ENCODE measurements around the gene SLC2A11.

SLC2A11 gene

DNA sequence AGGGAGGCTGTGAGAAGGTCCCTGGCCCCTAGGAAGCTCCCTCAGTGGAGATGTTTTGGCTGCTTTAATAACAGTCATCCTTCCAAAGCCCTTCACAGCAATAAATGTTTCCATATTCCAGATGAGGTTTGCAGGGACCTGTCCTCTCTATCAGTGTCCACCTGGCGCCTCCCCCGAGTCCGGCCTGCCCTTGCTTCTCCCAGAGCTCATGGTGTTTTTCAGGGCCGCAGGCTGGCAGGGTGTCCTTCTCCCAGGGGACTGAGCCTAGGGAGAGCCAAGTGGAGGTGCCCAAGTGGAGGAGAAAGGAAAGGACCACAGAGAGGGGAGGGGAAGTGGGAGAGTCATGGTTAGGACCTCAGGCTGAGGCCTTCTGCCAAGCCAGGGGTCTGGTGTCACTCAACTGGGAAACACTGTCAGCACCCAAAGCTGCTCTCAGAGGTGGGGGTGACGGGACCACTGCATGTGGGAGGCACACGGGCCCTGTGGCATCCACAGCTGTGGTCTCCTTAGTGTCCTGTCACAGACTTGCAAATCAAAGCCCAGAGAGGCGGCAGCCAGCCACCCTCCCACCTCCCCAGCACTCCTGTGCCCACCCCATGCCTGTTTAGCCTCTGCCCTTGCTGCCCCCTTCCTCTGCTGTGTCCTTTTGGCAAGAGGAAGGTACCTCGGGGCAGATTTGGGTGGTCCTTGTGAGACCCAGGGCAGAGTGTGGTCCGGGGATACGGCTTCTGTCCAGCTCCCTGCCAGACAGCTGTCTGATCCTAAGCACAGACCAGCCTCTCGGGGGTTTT, 25.3 kb upstream of the SLC2A11 start:
- DNase-seq: no peak

DNA sequence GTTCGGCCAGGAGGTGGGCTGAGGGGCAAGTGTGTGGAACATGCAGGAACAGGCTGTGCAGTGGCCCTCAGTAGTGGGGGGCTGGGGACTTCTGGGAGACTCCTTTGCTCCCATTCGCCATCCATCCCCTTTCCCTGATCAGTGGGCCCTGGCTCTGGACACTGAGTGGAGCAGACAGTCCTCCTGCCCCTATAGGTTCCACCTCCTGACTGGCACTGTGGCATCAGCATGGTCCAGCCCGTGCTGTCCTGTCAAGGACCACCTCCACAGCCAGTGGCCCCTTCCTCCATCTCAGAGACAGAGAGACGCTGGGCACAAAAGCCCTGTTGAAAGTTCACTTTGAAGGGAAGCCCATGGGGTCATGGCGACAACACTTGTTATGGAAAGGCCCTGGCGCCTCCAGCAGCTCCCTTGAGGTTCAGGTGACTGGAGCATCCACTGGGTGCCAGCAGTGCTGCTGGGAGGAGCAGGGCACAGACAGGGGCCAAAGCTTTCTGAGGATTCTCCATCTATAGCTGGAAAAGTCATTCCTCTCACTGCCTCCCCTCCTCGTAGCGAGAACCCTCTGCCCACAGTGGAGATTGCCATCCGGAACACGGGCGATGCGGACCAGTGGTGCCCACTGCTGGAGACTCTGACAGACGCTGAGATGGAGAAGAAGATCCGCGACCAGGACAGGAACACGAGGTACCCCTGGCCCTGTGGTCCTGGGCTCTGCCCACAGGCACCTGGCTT, 24.5 kb upstream of the SLC2A11 start:
- no peak for DNase-seq

DNA sequence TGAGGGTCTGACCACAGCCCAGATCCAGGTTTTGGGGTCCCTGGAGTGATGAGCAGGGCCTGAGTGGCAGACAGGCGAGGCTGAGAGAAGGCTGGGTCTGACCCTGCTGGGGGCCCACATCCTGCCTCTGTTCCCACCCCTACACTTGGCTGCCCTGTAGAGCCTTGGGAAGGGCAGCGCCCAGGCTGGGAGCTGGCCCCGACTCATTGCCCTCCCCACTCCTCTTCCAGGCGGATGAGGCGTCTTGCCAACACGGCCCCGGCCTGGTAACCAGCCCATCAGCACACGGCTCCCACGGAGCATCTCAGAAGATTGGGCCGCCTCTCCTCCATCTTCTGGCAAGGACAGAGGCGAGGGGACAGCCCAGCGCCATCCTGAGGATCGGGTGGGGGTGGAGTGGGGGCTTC, 23.8 kb upstream of the SLC2A11 start:
- no peak for DNase-seq

DNA sequence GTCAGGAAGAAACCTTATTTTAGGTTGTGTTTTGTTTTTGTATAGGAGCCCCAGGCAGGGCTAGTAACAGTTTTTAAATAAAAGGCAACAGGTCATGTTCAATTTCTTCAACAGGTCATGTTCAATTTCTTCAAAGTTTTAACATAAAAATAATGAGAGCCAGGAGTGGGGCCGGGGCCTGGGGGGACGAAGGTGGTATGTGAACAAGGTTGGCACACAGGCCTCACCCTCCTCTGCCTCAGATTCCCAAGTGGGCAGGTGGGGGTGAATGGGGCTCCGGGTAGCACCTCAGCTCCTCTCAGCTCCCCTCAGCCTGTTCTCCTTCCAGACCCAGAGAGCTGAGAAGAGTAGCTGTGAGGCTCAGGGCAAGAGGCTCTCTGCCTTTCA, 23.3 kb upstream of the SLC2A11 start:
- no peak for DNase-seq

DNA sequence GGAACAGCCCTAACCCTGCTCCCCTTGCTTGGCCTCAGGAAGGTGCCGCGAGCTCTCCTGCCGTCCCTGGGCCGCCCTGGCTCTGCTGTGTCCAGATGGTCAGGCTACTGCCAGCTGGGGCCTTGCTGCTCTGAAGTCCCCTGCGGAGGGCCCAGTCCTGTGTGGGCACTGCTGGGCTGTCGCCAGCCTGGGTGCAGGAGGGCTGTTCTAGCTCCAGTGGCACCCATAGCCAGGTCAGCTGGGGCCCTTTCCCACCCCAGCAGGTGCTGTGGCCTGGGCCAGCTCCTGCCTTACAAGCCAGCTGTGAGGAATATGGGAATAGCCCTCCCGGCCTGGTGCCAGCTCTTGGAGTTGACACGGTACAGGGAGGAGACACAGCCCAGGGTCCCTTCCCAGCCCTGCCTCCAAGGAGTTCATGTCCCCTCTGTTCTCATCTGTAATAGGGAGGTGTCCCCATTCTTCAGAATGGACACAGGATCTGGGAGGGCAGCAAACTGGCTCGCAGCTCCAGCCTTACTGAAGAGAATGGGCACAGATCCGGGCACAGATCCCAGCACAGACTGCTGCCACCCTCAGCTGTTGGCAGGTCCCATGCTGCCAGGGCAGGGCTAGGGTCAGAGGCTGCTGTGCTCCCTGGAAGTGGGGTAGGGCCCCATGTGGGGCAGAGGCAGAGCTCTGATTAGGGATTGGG, 22.7 kb upstream of the SLC2A11 start:
- no peak for DNase-seq

DNA sequence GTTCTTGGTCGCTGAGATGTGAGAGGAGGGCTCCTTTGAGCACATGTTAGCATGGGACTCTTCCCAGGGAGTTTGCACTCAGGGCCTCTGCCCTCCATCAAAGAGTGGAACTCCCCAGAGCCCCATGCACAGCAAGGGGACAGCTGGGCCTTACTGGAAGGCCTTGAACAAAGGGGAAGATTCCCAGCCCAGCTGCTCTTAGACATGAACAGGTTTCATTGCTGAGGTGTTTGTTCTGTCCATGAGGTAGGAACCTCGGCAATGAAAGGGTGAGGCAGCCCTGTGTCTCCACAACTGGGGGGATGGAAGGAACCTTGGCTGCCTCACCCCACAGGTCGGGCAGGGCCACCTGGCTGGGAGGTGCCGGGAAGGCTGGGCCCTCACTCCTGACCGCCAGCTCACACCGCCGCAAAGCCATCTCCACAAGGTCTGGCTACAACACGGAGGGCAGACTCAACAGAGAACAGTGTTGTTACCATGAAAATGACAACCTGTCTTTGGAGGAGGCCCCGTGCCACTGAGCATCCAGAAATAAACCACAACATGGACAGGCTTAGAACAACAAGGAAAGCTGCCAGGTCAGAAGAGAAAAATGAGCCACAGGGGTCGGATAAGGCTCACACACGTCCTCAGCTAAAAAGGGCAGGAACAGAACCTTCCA, 22.1 kb upstream of the SLC2A11 start:
- DNase-seq: no peak

DNA sequence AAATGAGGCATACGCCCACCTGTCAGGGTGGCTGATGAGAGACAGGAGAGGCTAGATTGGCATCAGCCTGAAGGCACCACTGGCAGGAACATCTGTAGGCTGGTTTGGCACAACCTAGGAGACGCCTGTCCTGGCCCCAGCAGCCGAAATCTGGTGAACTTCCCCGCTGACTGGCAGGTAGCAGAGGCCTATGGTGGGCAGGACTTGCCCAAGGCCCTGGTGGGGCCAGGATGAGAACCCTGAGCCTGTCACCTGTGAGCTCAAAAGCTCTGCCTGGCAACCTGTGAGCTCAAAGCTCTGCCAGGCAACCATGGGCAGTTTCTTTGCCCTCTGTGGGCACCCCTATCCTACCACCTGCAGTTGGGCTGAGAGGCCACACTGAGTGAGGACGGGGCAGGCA, 21.4 kb upstream of the SLC2A11 start:
- no peak for DNase-seq

DNA sequence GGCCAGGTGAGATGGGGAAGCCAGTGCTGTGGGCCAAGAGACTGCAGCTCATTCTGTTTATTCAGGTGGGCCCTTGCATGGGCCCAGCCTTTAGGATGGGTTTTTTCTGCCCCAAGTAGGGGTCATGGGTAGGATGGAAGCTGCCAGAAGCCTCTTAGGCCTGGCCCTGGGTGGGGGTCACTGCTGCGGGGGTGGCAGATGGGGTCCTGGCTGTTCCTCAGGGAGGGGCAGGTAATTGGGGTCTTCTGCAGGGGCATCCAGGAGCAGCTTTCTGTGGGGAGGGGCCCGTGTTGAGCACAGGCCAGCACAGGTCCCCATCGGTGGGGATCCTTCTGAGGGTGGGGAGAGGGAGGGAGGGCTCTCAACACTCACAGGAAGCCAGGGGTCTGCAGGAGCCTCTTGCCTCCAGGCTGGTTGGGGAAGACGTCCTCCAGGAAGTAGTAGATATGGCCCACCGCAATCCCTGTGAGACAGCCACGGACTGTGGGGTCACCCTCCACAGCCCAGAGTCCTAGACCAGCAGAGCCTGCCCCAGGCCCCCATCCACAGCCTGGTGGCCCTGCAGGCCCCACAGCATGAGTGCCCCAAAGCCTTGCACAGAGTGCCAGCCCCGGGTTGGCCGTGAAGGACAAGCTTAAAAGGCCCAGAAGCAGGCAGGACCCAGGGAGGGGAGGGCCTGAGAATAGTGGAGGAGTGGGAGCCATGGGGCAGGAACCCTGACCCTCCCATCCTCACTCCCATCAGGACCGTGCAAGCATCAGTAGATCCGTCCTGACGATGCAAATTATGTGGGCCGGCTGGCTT, 20.8 kb upstream of the SLC2A11 start:
- DNase-seq: no peak

DNA sequence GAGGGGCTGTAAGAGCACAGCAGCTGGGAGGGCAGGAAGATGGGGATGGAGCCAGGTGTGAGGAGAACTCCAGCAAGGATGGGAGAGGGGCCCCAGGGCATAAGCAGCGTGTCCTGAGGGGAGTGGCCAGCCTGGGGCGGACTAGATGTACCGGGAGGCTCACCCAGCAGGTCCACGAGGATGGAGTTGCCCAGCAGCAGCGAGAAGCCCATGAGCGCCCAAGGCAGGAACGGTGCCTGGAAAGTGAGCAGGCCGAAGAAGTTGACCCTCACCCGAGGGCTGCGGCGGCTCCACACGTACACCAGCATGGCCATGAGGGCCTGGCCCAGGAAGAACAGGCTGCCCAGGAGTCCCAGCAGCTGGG, 20.2 kb upstream of the SLC2A11 start:
- DNase-seq: no peak

DNA sequence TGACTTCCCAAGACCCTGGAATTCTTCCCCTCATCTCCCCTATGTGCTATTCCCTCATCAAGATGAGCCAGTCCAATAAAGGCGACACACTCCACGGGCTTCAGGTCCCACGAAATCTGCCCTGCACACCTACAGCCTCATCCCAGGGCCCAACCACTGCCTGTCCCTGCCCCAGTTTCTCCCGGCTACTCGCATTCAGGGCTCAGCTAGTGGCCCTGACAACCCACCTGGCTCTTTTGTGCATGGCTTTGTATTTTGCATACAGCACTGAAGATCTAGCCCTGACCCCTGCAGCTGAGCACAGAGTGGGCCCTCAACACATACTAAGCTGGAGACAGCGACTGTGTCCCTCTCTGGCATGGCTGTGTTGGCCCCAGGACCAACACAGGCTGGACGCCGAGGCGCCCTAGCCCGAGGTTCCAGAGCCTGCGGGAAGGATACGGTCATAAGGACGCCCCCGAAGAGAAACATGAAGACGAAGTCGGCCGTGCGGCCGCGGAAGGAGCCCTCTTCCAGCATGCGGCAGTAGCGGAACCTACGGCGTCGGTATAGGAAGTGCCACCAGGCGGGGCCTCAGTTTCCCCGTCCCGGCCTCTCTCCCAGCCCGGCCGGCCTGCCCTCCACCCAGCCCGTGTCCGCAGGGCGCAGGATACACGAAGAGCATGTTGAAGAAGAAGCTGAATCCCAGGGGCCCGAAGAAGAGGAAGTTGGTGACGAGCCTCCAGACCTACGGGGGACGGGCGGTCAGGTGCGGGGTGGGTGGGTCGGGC, 19.6 kb upstream of the SLC2A11 start:
- DNase-seq: no peak

DNA sequence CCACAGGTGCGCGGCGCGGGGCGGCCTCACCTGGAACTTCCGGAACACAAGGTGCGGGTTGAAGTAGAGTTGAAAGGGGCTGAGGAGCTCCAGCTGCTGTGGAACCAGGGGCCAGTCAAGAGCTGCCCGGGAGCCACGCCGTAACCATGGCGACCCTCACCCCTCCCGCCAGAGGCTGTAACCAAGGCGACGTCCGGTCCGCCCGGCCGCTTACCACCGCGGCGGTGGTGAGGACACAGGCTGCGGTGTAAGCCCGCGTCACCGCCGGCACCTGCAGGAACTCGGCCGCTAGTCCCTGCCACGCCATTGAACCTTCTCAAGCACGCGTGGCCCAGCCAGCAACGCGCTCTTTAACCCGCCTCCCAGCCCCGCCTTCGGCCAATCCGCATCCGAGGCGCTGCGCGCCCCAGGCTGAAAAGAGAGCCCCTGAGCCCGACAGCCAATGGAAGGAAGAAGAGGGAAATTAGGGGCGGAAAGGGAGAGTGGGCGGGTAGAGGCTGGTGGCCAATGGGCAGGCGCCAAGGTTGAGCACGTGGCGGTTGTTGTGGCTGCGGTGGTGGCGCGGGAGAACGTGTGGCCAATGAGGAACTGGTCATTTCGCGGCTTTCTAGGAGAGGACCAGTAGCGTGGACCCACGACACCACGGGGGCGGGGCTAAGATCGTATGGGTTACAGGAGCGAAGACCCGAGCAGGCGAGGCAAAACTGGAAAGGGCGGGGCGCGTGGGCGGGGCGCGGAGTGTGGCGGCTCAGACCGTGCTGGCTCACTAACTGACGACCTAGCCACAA, 18.8 kb upstream of the SLC2A11 start, which contains the start of gene DERL3:
DERL3 (minus strand) TSS at position 326 of the 788 bp plus-strand sequence; CDS start at position 307, 19 bp downstream.
- peak; percentile 97 for DNase-seq

DNA sequence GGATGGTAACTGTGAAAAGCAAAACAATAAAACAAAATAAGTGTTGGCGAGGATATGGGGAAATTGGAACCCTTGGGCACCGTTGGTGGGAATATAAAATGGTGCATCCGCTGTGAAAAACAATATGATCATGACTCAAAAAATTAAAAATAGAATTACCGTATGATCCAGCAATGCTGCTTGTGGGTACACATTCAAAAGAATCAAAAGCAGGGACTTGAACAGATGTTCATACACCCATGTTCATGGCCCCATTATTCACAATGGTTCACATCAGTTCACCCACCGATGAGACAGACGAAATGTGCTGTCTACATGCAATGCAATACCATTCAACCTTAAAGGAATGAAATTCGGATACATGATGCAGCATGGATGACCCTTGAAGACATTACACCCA, 17.6 kb upstream of the SLC2A11 start:
- no peak for DNase-seq

DNA sequence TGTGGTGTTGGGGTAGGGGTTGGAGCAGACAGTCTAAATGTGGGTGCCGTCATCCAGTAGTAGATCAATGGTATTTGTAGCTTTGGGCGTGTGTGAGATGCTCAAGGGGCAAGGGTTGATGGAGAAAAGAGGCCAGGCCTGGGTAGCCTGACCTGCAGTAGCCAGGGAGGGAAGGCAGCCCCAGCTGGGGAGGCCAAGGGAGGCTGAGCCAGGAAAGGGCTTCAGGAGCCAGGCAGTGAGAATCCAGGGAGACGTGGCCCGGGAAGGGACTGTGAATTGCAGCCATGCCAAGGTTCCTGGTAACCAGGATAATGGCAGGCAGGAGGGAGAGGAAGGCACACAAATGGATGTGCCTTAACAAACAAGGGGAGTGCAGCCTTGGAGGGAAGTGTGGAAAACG, 16.4 kb upstream of the SLC2A11 start:
- no peak for DNase-seq

DNA sequence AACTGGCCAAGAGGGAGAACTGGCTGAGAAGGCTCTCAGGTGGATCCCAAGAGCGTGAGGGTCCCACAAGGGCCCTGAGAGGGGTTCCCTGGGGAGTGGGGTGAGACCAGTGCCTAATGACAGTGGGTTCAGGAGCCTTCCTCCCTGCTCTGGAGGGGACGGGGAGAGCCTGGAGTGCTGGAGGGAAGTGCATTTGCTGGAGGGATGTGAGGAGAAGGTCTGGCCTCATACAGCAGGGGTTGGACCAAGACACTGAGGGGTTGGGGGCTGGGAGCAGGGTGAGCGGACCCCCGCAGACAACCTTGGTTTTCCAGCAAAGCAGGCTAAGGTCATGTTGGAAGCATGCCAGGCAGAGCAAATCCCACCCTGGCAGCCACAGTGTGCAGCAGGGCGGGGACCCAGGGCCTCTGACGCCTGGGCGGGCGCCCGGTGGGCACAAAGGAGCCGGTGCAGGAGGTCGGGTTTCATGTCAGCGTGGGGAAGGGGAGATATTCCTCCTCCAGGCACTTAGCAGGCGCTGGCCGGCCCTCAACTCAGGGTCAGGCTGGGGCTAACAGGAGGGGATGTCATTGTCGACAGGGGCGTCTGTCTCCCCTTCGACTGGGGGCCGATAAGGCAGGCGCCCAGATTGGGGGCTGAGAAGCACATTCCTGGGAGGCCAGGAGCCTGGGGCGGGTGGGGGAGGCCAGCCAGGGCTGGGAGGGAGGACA, 15.8 kb upstream of the SLC2A11 start:
- DNase-seq: no peak

DNA sequence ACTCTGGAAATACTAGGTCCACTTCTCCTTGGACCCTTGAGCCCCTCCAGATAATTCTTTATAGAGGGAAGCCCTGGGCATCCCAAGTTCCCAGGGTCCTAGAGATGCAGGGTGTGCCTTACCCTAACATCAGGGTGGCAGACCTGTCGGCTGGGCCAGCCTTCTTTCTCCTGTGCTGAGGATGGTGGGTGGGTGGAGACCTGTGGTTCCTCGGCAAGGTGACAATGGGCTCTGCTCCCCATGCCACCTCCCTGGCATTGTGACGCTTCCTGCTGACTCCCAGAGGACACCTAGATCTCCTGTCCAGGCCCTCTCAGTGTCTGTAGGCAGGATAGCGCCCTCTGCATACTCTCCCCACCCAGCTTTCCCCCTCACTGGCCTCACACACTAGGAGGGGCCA, 15.1 kb upstream of the SLC2A11 start:
- DNase-seq: no peak

DNA sequence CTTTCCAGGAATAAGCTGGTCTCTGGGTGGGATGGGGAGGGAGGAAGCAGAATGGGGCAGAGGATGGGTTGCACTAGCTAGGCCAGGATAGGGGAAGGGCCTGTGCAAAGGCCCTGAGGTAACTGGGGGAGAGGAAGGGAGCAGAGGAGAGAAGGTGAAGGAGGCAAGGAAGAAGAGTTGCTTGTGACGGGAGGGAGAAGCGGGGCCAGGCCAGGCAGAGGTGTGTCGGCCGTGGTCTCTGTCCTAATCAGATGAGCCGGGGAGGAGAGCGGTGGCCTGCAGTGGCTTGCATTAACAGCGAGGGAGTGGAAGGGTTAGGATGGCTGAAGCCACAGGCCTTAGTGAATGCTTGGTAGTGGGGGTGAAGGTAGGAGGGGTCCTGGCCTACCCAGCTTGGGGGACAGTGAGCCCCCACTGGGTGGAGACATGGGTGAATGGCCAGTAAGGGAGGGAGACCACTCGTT, 12.9 kb upstream of the SLC2A11 start:
- no peak for DNase-seq

DNA sequence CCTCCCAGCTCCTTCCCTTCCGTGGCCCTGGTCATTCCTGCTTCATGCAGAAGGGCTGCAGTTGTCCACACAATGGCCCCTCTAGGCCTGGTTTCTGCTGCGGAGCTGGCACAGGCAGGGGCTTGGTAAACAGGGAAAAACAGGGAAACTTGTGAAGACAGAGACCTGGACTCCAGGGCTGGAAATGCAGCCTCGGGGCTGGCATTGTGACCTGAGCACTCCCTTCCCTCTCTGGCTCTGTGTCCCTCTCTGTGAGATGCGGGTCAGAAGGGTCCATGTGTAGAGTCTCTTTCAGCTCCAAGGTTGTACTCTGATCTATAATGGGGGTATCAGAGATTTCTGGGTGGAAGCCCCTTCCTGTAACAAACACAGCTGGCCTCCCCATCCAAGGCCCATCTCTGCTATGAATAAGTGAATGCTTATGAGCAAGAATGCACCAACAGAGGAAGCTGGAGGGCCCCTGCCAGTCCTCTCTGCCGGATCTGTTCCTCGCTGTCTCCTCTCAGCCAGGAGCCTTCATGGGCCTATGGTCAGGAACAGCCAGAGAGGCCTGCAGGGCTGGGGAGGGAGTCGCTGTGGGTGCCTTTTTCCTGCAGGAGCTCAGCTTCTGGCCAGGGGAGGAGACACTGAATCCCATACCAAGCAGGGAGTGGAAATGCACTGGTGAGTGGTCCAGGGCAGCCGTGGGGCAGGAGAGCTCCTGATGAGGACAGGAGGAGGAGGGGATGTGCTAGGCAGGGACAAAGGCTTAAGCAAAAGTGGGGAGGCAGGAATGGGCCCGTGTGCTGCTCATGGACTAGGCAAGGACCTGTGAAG, 12.2 kb upstream of the SLC2A11 start:
- no peak for DNase-seq

DNA sequence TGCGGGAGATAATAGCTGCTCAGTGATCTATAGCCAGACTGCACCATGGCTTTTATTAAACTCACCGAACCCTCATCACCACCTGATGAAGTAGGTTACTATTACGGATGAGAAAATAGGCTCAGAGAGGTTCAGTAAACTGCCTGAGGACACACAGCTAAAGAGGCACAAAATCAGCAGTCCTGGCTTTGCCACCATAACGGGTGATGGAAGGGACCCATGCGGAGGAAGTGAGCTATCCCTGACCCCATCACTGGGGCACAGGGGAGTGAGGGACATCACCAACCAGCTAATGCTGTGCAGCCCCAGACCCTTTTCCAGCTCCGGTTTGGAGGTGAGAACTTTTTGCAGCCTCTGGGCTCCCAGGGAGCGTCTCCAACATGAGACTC, 11.6 kb upstream of the SLC2A11 start:
- no peak for DNase-seq

DNA sequence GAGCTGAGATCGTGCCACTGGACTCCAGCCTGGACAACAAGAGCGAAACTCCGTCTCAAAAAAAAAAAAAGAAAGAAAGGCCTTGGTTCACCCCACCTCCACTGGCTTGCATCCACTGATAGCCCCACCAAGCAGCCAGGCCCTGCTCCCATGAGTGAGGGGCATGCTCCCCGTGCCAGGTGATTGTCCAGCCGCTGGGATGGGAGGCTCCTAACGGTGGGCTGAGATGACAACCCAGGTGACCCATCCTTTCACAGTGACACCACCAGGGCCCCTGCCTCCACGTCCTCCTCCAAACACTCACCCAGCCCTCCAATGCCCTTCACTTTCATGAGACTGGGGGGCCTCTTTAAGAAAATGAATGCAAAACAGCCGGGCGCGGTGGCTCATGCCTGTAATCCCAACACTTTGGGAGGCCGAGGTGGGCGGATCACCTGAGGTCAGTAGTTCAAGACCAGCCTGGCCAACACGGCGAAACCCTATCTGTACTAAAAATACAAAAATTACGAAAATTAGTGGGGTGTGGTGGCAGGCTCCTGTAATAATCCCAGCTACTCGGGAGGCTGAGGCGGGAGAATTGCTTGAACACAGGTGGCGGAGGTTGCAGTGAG, 10.3 kb upstream of the SLC2A11 start:
- DNase-seq: no peak

Measured in NCI-H2029 (cell line).